ENCODE measurements around the gene NCOA7.

Gene NCOA7

DNA sequence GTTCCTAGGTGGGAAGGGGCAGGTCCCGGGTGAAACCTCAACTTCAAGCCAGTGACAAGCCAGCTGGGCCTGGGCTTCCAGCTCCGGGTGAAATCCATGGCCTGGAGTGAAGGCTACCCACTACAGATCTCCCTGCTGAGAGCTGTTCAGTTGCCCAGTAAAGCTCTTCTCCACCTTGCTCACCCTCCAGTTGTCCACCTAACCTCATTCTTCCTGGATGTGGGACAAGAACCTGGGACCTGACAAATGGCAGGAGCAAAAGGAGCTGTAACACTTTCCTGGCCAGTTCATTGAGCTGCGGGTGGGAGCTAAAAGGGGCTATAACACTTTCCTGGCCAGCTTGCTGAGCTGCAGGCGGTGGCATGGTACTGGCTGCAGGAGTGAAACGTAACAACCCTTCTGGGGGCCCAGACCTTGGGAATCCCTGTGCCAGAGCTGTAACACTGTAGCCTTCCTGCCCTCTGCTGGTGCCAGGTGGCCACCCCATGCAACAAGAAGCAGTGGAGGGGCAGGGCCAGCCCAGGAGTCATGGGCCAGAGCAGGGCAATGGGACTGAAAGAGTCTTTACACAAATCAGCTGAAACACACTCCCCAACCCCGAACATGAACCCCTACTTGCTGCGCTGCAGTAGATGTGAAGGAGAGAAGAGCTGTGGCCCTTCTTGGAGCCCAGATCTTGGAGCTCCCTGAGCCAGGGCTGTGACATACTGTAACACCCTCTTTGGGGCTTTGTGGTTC, 162.2 kb downstream of the NCOA7 start:
- no peaks in the 10 kb centered on the region for H3K36me3 Mint-ChIP-seq (ENCODE audit: low read depth)
- no peak overlapping the region for H3K27ac Mint-ChIP-seq
- H3K9me3 Mint-ChIP-seq: no peaks in the 10 kb centered on the region
- no peaks in the 10 kb centered on the region for H3K4me1 Mint-ChIP-seq (ENCODE audit: low read depth)
- no peak overlapping the region for H3K4me3 Mint-ChIP-seq
- no peak for DNase-seq (ENCODE audit: low spot score)
- H3K27me3 Mint-ChIP-seq (ENCODE audit: low read depth): no peaks in the 10 kb centered on the region

DNA sequence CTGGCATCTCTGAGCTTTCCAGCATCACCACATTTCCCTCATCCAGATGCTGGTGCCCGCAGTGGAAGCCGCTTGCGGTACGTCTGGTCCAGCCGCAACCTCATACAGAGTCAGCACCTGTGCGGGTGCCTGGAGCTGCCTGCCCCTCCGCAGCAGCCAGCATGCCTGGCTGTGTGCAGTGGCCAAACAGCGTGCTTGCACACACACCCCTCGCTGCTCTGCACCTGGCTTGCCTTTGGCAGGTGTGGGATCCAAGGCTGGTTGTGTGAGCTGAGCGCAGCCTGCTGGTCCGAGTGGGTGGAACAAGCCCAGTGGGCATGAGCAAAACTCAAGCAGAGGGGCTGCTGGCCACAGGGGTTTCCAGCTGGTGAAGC, 162.7 kb downstream of the NCOA7 start:
- H3K27ac Mint-ChIP-seq: no peak overlapping the region
- H3K9me3 Mint-ChIP-seq: no peaks in the 10 kb centered on the region
- H3K4me1 Mint-ChIP-seq (ENCODE audit: low read depth): no peaks in the 10 kb centered on the region
- H3K27me3 Mint-ChIP-seq (ENCODE audit: low read depth): no peaks in the 10 kb centered on the region
- H3K36me3 Mint-ChIP-seq (ENCODE audit: low read depth): no peaks in the 10 kb centered on the region
- H3K4me3 Mint-ChIP-seq: no peak overlapping the region
- DNase-seq (ENCODE audit: low spot score): no peak

DNA sequence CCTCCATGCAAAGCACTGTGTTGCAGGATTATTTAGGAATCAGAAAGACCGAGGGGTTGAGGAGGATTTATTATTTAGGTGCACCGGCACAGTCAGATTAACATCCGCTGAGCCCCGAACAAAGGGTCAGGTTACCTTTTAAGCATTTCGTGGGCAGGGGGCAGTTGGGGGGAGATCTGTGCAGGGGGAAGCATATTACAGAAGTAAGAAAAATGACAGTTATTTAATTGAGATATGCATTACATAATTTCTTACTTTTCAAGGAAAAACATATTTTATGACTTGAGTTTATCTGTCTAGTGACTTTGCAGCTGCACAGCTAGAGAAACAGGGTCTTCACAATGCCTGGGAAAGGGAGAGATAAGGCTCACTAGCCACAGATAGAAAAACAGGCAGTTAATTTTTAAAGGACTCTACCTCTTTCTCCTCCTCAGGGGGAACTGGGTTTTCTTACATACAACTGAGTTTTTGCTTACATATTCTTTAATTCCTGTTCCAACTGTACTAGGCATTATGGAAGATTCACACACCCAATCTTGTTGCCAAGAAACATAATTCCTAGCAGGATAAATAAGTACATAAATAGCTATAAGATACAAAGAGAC, 164.1 kb downstream of the NCOA7 start:
- H3K27ac Mint-ChIP-seq: peak overlapping the region; percentile 17
- no peaks in the 10 kb centered on the region for H3K4me1 Mint-ChIP-seq (ENCODE audit: low read depth)
- no peaks in the 10 kb centered on the region for H3K27me3 Mint-ChIP-seq (ENCODE audit: low read depth)
- H3K4me3 Mint-ChIP-seq: peak overlapping the region; percentile 7
- no peak for DNase-seq (ENCODE audit: low spot score)
- H3K9me3 Mint-ChIP-seq: no peaks in the 10 kb centered on the region
- no peaks in the 10 kb centered on the region for H3K36me3 Mint-ChIP-seq (ENCODE audit: low read depth)

DNA sequence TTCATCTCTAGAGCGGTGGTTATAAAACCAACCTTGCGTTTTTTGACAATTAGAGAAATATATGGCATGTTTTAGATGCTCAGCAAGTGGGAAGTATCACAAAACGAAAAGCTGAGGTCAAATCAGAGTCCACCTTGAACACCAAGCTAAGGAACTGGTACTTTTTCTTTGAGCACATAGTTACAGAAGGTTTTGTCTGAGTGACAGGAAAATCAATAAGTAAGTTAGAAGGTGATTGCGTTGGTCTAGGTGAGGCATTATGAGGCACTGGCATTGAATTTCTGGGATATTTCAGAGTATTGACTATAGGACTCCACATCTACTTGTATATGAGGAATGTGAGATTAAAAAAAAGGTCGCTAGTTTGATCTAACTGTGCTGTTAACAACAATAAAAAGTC, 165.2 kb downstream of the NCOA7 start:
- peak overlapping the region; percentile 74 for H3K27ac Mint-ChIP-seq
- H3K4me3 Mint-ChIP-seq: no peak overlapping the region

DNA sequence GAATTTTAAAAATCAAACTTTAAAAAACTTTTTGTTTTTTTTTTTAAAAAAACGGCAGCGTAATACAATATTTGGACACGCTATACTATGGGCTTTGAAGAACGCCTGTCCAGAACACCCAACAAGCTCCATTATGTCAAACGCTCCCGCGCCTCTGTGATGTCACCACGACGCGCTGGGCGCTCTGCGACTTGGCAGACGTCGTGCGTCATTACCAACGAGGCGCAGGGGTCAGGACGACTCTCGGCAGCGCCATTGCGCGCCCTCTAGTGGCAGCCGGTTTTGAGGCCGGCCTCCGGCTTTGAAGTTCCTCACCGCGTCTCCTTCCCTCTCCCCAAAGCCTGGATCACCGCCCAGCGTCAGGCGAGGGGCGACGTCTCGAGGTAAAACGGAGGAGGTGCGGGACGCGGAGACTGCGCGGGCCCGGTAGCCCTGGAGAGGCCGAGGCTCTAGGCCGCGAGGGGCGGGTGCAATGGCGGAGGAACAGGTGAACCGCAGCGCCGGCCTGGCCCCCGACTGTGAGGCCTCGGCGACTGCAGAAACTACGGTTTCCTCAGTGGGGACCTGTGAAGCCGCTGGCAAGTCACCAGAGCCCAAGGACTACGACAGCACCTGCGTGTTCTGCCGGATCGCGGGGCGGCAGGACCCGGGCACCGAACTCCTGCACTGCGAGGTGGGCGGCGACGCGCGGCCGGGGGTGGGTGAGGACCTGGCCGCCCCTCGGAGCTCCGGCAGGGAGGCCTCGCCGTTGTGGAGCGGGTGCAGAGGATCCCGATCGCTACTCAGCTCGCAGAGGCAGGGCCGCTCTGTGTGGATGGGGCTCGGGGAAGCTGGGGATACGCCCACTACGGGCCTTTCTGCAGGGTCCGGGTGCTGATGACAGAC, 166.0 kb downstream of the NCOA7 start, which contains the start of gene HINT3:
TSS of gene HINT3 (plus strand) at position 265 of the 885 bp plus-strand sequence. CDS start at position 473, 208 bp downstream.
- Mint-ChIP-seq H3K4me1 (ENCODE audit: low read depth) (no peaks in the 10 kb centered on the region), H3K36me3 (ENCODE audit: low read depth) (no peaks in the 10 kb centered on the region), H3K9me3 (no peaks in the 10 kb centered on the region), H3K27me3 (ENCODE audit: low read depth) (no peaks in the 10 kb centered on the region), H3K27ac (peak within 1 kb of the TSS; percentile 74), H3K4me3 (no peak within 1 kb of the TSS)
- peak; percentile 98 for DNase-seq (ENCODE audit: low spot score)

More for the DNA sequence above, 165.2 kb downstream of the NCOA7 start:
- Mint-ChIP-seq H3K36me3 (ENCODE audit: low read depth) (no peaks in the 10 kb centered on the region), H3K4me1 (ENCODE audit: low read depth) (no peaks in the 10 kb centered on the region), H3K27me3 (ENCODE audit: low read depth) (no peaks in the 10 kb centered on the region), H3K9me3 (no peaks in the 10 kb centered on the region)
- no peak for DNase-seq (ENCODE audit: low spot score)

DNA sequence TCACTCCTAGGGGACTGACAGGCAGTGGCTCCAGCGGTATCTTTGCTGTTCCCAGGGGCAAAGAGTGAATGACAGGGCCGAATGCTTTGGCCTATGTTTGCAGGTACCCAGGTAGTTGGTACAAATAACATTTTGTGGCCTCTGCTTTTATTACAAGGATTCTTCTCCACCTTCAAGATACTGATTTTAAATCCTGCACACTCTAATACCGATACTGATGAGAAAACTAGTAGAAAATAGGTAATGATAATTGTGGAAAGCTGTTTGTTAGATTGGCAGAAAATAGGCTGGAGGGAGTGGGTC, 166.6 kb downstream of the NCOA7 start:
- H3K27me3 Mint-ChIP-seq (ENCODE audit: low read depth): no peaks in the 10 kb centered on the region
- H3K36me3 Mint-ChIP-seq (ENCODE audit: low read depth): no peaks in the 10 kb centered on the region
- H3K27ac Mint-ChIP-seq: no peak overlapping the region
- no peaks in the 10 kb centered on the region for H3K9me3 Mint-ChIP-seq
- no peak overlapping the region for H3K4me3 Mint-ChIP-seq
- DNase-seq (ENCODE audit: low spot score): no peak
- H3K4me1 Mint-ChIP-seq (ENCODE audit: low read depth): no peaks in the 10 kb centered on the region

DNA sequence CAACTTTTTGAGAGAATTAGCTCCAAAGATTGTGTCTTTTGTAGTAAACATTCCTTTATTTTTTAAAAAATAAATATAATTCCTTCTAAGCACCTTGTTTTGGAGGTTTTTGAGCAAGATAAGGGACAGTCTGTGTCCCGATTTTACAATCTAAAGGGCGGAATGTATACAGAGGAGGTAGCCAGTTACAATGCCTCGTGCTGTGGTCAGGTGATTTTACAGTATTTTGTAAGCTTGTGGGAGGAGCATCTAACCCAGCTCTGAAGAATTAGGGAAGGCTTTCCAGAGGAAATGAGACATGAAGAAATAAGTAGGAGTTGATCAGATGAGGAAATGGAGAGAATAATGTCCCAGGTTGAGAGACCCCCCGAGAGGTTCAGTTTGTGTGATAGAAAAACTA, 167.1 kb downstream of the NCOA7 start:
- Mint-ChIP-seq H3K9me3 (no peaks in the 10 kb centered on the region), H3K4me1 (ENCODE audit: low read depth) (no peaks in the 10 kb centered on the region), H3K36me3 (ENCODE audit: low read depth) (no peaks in the 10 kb centered on the region), H3K27ac (no peak overlapping the region), H3K27me3 (ENCODE audit: low read depth) (no peaks in the 10 kb centered on the region), H3K4me3 (no peak overlapping the region)
- no peak for DNase-seq (ENCODE audit: low spot score)

DNA sequence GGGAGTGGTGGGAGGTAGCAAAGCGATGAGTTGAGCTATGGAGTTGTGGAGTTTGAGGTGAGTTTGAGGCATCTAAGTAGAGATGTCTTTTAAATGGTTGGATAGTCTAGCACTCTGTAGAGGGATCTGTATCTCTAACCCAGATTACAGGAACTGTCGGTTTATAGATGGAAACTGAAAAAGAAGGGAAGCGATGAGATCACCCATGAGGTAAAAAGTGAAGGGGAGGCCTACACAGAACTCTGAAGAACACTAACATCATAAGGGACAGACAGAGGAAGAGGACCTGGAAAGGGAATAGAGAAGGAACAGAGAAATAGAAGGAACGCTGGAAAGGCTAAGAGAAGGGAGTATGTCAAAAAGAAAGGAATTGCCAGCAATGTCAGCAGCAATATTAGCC, 168.3 kb downstream of the NCOA7 start:
- H3K4me3 Mint-ChIP-seq: no peak overlapping the region
- H3K4me1 Mint-ChIP-seq (ENCODE audit: low read depth): no peaks in the 10 kb centered on the region
- H3K27ac Mint-ChIP-seq: no peak overlapping the region
- H3K27me3 Mint-ChIP-seq (ENCODE audit: low read depth): no peaks in the 10 kb centered on the region
- no peaks in the 10 kb centered on the region for H3K36me3 Mint-ChIP-seq (ENCODE audit: low read depth)
- H3K9me3 Mint-ChIP-seq: no peaks in the 10 kb centered on the region
- no peak for DNase-seq (ENCODE audit: low spot score)

DNA sequence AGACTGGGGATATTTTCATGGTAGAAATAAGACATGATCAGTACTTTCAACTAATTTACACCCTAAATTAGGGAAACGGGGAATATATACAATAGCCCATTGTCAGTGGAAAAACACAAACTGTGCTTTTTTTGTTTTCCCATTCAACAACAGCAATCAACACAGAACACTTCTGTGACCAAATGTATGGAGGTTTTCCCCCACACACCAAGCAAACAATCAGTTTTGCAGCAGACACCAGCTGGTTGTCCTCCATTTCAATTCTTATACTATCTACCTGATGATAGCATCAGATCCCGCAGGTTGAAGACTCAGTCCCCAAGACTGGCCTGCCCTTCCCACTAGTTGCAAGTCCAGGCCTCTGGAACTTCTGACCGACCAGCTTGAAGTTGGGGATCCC, 170.4 kb downstream of the NCOA7 start:
- no peaks in the 10 kb centered on the region for H3K36me3 Mint-ChIP-seq (ENCODE audit: low read depth)
- no peaks in the 10 kb centered on the region for H3K4me1 Mint-ChIP-seq (ENCODE audit: low read depth)
- no peaks in the 10 kb centered on the region for H3K27me3 Mint-ChIP-seq (ENCODE audit: low read depth)
- no peak overlapping the region for H3K4me3 Mint-ChIP-seq
- no peak overlapping the region for H3K27ac Mint-ChIP-seq
- no peak for DNase-seq (ENCODE audit: low spot score)
- no peaks in the 10 kb centered on the region for H3K9me3 Mint-ChIP-seq

DNA sequence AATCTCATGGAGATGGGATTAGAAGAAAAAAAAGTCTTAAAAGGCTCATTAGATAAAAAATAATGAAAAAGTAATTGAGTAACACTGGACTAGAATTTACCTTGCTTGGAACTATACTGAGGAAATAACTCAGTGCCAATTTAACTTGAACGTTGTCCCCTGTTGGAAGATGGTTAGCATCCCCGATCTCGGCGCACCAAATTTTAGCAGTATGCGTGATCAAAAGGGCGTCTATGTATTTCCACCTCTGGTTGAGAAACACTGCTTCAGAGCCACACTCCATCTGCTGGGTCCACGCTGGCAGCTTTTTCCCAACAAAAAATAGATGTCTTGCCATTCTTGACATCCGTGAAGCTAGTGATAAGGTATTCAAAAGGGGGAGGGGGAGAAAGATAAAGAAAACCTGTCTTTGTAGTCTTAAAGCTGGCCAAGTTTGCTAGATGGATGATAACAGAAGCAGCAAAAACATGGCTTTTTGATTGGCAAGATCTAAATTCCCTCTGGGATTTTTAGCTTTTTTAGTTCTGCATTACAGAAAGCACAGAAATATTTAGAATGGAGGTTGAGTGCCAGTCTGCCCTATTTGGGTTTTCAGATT, 172.2 kb downstream of the NCOA7 start:
- no peak overlapping the region for H3K4me3 Mint-ChIP-seq
- peaks cover 6% of the 10 kb centered on the region for H3K36me3 Mint-ChIP-seq (ENCODE audit: low read depth)
- H3K27ac Mint-ChIP-seq: no peak overlapping the region
- no peaks in the 10 kb centered on the region for H3K4me1 Mint-ChIP-seq (ENCODE audit: low read depth)
- H3K27me3 Mint-ChIP-seq (ENCODE audit: low read depth): no peaks in the 10 kb centered on the region
- no peaks in the 10 kb centered on the region for H3K9me3 Mint-ChIP-seq
- no peak for DNase-seq (ENCODE audit: low spot score)

DNA sequence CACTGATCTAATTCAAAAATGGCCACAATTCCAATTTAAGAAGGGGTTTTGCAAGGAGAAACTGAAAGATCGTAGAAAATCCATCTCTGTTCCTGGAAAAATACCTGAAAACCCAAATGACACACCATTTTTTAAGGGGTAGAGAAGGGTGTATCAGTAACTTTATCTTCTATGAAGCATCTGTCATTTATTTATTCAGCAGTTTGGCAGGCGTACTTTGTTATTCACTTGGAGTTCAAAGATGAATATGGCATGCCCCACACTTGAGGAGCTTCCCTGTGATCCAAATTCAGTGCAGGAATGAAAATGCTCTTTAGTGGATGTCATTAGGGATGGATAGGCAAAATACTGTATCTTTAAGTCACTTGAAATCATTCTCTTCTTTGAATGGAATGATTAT, 173.1 kb downstream of the NCOA7 start:
- DNase-seq (ENCODE audit: low spot score): no peak
- H3K4me1 Mint-ChIP-seq (ENCODE audit: low read depth): no peaks in the 10 kb centered on the region
- H3K9me3 Mint-ChIP-seq: no peaks in the 10 kb centered on the region
- H3K27me3 Mint-ChIP-seq (ENCODE audit: low read depth): no peaks in the 10 kb centered on the region
- H3K27ac Mint-ChIP-seq: no peak overlapping the region
- H3K4me3 Mint-ChIP-seq: no peak overlapping the region
- H3K36me3 Mint-ChIP-seq (ENCODE audit: low read depth): peaks cover 13% of the 10 kb centered on the region

DNA sequence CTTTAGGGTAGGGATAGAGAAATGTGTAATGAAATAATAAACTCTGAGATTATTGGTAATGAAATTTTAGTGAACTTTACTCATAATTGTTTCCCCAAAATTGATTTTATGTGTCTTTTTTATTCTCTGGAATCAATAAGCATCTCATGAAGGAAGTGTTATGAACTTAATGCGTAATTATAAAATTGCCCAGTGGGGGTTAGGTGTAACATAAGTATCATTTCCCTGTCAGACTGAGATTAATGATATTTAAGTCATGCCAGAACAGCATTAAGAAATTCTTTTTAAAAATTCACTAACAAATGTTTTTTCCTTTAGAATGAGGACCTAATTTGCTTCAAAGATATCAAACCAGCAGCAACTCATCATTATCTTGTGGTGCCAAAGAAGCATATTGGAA, 175.8 kb downstream of the NCOA7 start:
- H3K4me1 Mint-ChIP-seq (ENCODE audit: low read depth): peaks cover 3% of the 10 kb centered on the region
- H3K4me3 Mint-ChIP-seq: no peak overlapping the region

DNA sequence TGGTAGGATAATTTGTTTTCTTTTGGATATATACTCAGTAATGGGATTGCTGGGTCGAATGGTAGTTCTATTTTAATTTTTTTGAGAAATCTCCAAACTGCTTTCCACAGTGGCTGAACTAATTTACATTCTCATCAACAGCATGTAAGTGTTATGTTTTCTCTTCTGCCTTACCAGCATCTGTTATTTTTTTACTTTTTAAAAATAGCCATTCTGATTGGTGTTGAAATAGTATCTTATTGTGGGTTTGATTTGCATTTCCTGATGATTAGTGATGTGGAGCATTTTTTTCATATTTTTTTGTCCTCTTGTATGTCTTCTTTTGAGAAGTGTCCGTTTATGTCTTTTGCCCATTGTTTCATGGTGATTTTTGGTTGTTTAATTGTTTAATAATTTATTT, 177.7 kb downstream of the NCOA7 start:
- Mint-ChIP-seq H3K27ac (no peak overlapping the region), H3K27me3 (ENCODE audit: low read depth) (no peaks in the 10 kb centered on the region), H3K4me3 (no peak overlapping the region), H3K4me1 (ENCODE audit: low read depth) (peaks cover 3% of the 10 kb centered on the region), H3K36me3 (ENCODE audit: low read depth) (peaks cover 24% of the 10 kb centered on the region), H3K9me3 (no peaks in the 10 kb centered on the region)
- DNase-seq (ENCODE audit: low spot score): no peak

More for the DNA sequence above, 175.8 kb downstream of the NCOA7 start:
- H3K27me3 Mint-ChIP-seq (ENCODE audit: low read depth): no peaks in the 10 kb centered on the region
- H3K36me3 Mint-ChIP-seq (ENCODE audit: low read depth): peaks cover 22% of the 10 kb centered on the region
- no peak overlapping the region for H3K27ac Mint-ChIP-seq
- DNase-seq (ENCODE audit: low spot score): no peak
- H3K9me3 Mint-ChIP-seq: no peaks in the 10 kb centered on the region

DNA sequence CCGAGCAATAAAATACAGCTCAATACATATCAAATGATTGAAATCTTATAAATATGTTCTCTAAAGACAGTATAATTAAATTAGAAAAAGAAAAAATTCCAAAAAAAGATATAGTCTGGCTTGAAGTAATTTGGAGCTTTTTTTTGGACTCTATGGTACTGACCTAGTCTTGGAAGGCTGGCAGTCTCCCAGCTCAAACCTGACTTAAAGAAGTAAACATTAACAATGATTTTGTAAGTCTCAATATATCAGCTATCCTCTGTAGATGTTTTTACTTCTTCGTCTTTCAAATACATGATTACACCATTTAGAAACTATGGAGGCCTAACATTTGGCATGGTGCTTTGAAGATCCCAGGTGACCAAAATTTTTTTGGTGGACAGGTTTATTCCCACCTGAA, 180.0 kb downstream of the NCOA7 start:
- Mint-ChIP-seq H3K4me1 (ENCODE audit: low read depth) (peaks cover 8% of the 10 kb centered on the region), H3K27me3 (ENCODE audit: low read depth) (no peaks in the 10 kb centered on the region), H3K4me3 (no peak overlapping the region), H3K36me3 (ENCODE audit: low read depth) (peaks cover 27% of the 10 kb centered on the region), H3K9me3 (no peaks in the 10 kb centered on the region), H3K27ac (no peak overlapping the region)
- no peak for DNase-seq (ENCODE audit: low spot score)

Measured in T-helper 2 cell treated with Interferon-gamma antibody and Interleukin-4, amounts not matched to agents 5 μg/mL and 100 μg/mL, for 36 hours (primary cell).